K562 (cell line): Measurements from ENCODE around the gene KCNMB1. TPM values are rescaled to one million over a fixed set of nuclear protein-coding genes. Genes with fewer than 3 reads are reported as not detected.
A peak's percentile ranks its signal among the peaks of the same experiment; 100 is the strongest.

ENCODE experiments used
- BDP1 ChIP-seq: IDR thresholded peaks from 3 replicates; pipeline ENCODE4 v1.6.1; 2011; ENCODE audit not compliant: insufficient read length, insufficient read depth
- C11orf30 ChIP-seq: fragments of 450-650 bp; IDR thresholded peaks from 2 replicates; pipeline ENCODE4 v1.6.1; 2016; ENCODE audit warnings: low read depth, mild to moderate bottlenecking
- CBX2 ChIP-seq: fragments of 200-600 bp; sonication (generic); IDR thresholded peaks from one replicate; pipeline ENCODE4 v1.6.1; 2012; ENCODE audit warnings: mild to moderate bottlenecking, low read length, inconsistent platforms; ENCODE audit not compliant: insufficient read depth, poor library complexity, severe bottlenecking
- CTCF ChIP-seq, 3 experiments: IDR thresholded peaks in 2 of 3; conservative IDR thresholded peaks in 1 of 3; 2 replicates each; pipeline ENCODE4 v1.5.1; 2011 to 2012; ENCODE audit warnings: low read length in 3 of 3, mild to moderate bottlenecking in 3 of 3, control low read depth in 2 of 3, improper control_type of control experiment in 1 of 3, inconsistent platforms in 1 of 3, low read depth in 1 of 3, mixed read lengths in 1 of 3, moderate library complexity in 1 of 3; ENCODE audit not compliant: insufficient read depth in 2 of 3
- DEAF1 ChIP-seq: fragments of 450-650 bp; formaldehyde crosslinking; IDR thresholded peaks from 2 replicates; pipeline ENCODE4 v1.4.0; 2020; ENCODE audit warnings: mild to moderate bottlenecking, moderate library complexity
- E4F1 ChIP-seq: fragments of 250-450 bp; sonication (Bioruptor Pico); IDR thresholded peaks from 2 replicates; pipeline ENCODE4 v1.5.0; 2021; ENCODE audit warnings: mild to moderate bottlenecking, borderline replicate concordance
- HNRNPUL1 ChIP-seq: fragments of 200-400 bp; formaldehyde crosslinking; IDR thresholded peaks from 2 replicates; pipeline ENCODE4 v1.6.1; 2017; ENCODE audit warnings: low read length
- KLF13 ChIP-seq: fragments of 450-650 bp; IDR thresholded peaks from 2 replicates; pipeline ENCODE4 v1.6.1; 2016; ENCODE audit warnings: missing genetic modification characterization, low read depth, mild to moderate bottlenecking, missing compliant biosample characterization, moderate library complexity, borderline replicate concordance
- MCM5 ChIP-seq: fragments of 450-650 bp; IDR thresholded peaks from 2 replicates; pipeline ENCODE4 v1.6.1; 2016; ENCODE audit warnings: low read depth
- MLLT1 ChIP-seq, 2 experiments: fragments of 450-650 bp; IDR thresholded peaks; 2 replicates each; pipeline ENCODE4 v1.6.1; 2016
- PTTG1 ChIP-seq: fragments of 450-650 bp; IDR thresholded peaks from 2 replicates; pipeline ENCODE4 v1.6.1; 2016; ENCODE audit warnings: low read depth, mild to moderate bottlenecking, missing genetic modification characterization, missing compliant biosample characterization
- STAG1 ChIP-seq: sonication (generic); formaldehyde crosslinking; IDR thresholded peaks from 2 replicates; pipeline ENCODE4 v1.5.0; 2020; ENCODE audit warnings: missing genetic modification reagents, borderline replicate concordance
- TCF15 ChIP-seq: fragments of 250-450 bp; sonication (Bioruptor Pico); IDR thresholded peaks from 2 replicates; pipeline ENCODE4 v1.8.0; 2022; ENCODE audit warnings: moderate library complexity, mild to moderate bottlenecking, inconsistent platforms
- XRCC5 ChIP-seq: fragments of 200-400 bp; formaldehyde crosslinking; IDR thresholded peaks from 2 replicates; pipeline ENCODE4 v1.6.1; 2017; ENCODE audit warnings: low read depth, mild to moderate bottlenecking, low read length
- YY1 ChIP-seq, 3 experiments: IDR thresholded peaks; 2 replicates each; pipeline ENCODE4 v1.6.1; 2011; ENCODE audit warnings: low read length in 2 of 3, mild to moderate bottlenecking in 2 of 3, moderate library complexity in 2 of 3, borderline replicate concordance in 1 of 3, control low read depth in 1 of 3, low read depth in 1 of 3; ENCODE audit not compliant: insufficient read depth in 3 of 3, insufficient replicate concordance in 2 of 3, control insufficient read depth in 1 of 3, insufficient read length in 1 of 3; ENCODE audit errors: extremely low read depth in 1 of 3
- ZNF561 ChIP-seq: fragments of 450-650 bp; formaldehyde crosslinking; conservative IDR thresholded peaks from 2 replicates; pipeline ENCODE4 v1.4.0; 2020; ENCODE audit warnings: mild to moderate bottlenecking, moderate library complexity
- polyA plus RNA-seq, 8 experiments: library from polyadenylated mRNA; depleted of rRNA in 4 of 8; stranded (reverse) in 5 of 8; unstranded in 3 of 8; fragments of >200 nt; fragmentation: Nextera tagmentation in 2 of 8; fragmentation: Illumina TruSeq in 1 of 8; extraction: Ambion mirVana in 2 of 8; extraction: Trizol in 1 of 8; gene quantifications; 2 replicates each; pipeline versions ENCODE4 v1.2.1 to v1.2.3, GENCODE V29; 2011 to 2014; ENCODE audit warnings: inconsistent platforms in 1 of 8, missing spikeins in 1 of 8
- total RNA-seq, 7 experiments: library from RNA; depleted of rRNA in 6 of 7; stranded (reverse); fragments of >200 nt in 6 of 7; fragmentation: Illumina TruSeq in 2 of 7; extraction: Trizol in 2 of 7; gene quantifications; 2 replicates each; pipeline versions ENCODE4 v1.2.1 to v1.2.3, GENCODE V29; 2011 to 2021; ENCODE audit warnings: low replicate concordance in 1 of 7

KCNMB1 gene
- total and polyA plus RNA-seq, 9 of the 15 experiments (the other 6 are each of a cell fraction or from before 2014, with no cell fraction given): not detected

- TF ChIP-seq BDP1 (no peak), MCM5 (no peak), HNRNPUL1 (no peak), MLLT1 (IDR thresholded peaks at IDR 0.05) (0 out of 4 replicates have a peak, but pooled peaks of 1 of the 2 experiments have one; percentile 29), CBX2 (no peak), E4F1 (no peak), STAG1 (peak; percentile 72; the same call in 1 of the 2 replicates), C11orf30 (peak; percentile 86), CTCF (IDR thresholded peaks at IDR 0.05 in 2 of 3, conservative IDR thresholded peaks at IDR 0.05 in 1 of 3; ENCODE audit: insufficient read depth in 2 of 3, low read depth in 1 of 3, low read length in 3 of 3) (peak; percentile 95 to 100 (median 99)), PTTG1 (tag) (no peak), TCF15 (CRISPR knock-in tag) (no peak), XRCC5 (0 out of 2 replicates have a peak, but pooled peaks have one; percentile 44), KLF13 (tag) (no peak), YY1 (IDR thresholded peaks at IDR 0.05; ENCODE audit: borderline replicate concordance in 1 of 3, control insufficient read depth in 1 of 3, extremely low read depth in 1 of 3, insufficient read depth in 3 of 3, insufficient read length in 1 of 3, insufficient replicate concordance in 2 of 3, low read depth in 1 of 3, low read length in 2 of 3) (peak in 1 of 3 experiments; percentile 14), ZNF561 (CRISPR knock-in tag) (no peak), DEAF1 (CRISPR knock-in tag) (peak; percentile 97)
These were observed 50.0 kb downstream of the KCNMB1 start (continued) for GRCh38 chr5:170338933-170339779.
